GM18867 (cell line): ENCODE measurements around the gene TOLLIP.
"Not testable (repeated sequence)": the region's sequence is repeated elsewhere in the genome, so short reads cannot be mapped to it uniquely, and the experiment has no call there.

Source experiments
- ATAC-seq: cut with Tn5 transposase; IDR thresholded peaks from one replicate; pipeline ENCODE4 v1.9.1; 2021; ENCODE audit warnings: mild to moderate bottlenecking, moderate library complexity; ENCODE audit not compliant: unreplicated experiment

Gene TOLLIP

GRCh38 chr11:1267441-1268100 is 41.9 kb downstream of the TOLLIP start:
- no peak for ATAC-seq

- ATAC-seq: not testable (repeated sequence)
These were observed 42.5 kb downstream of the TOLLIP start for GRCh38 chr11:1266976-1267375.

GRCh38 chr11:1265480-1265879 is 44.0 kb downstream of the TOLLIP start:
- ATAC-seq: not testable (repeated sequence)

- ATAC-seq: not testable (repeated sequence)
These were observed 45.0 kb downstream of the TOLLIP start for GRCh38 chr11:1264444-1264843.

- no peak for ATAC-seq
These were observed 46.4 kb downstream of the TOLLIP start for GRCh38 chr11:1263010-1263409.

- peak; percentile 89 for ATAC-seq
These were observed 47.0 kb downstream of the TOLLIP start for GRCh38 chr11:1262172-1263006.

- ATAC-seq: no peak
These were observed 48.0 kb downstream of the TOLLIP start for GRCh38 chr11:1261241-1262071.

- ATAC-seq: no peak
These were observed 48.8 kb downstream of the TOLLIP start for GRCh38 chr11:1260620-1261019.

- no peak for ATAC-seq
These were observed 49.4 kb downstream of the TOLLIP start for GRCh38 chr11:1260023-1260501.

- ATAC-seq: no peak
These were observed 49.9 kb downstream of the TOLLIP start for GRCh38 chr11:1259561-1259960.

- ATAC-seq: no peak
These were observed 50.4 kb downstream of the TOLLIP start for GRCh38 chr11:1259076-1259461.

GRCh38 chr11:1258401-1259075 is 50.9 kb downstream of the TOLLIP start:
- no peak for ATAC-seq

GRCh38 chr11:1257916-1258315 is 51.5 kb downstream of the TOLLIP start:
- no peak for ATAC-seq

GRCh38 chr11:1257366-1257765 is 52.1 kb downstream of the TOLLIP start:
- ATAC-seq: no peak

GRCh38 chr11:1256257-1257045 is 53.0 kb downstream of the TOLLIP start:
- no peak for ATAC-seq

- no peak for ATAC-seq
These were observed 54.3 kb downstream of the TOLLIP start for GRCh38 chr11:1255151-1255550.

- ATAC-seq: no peak
These were observed 54.7 kb downstream of the TOLLIP start for GRCh38 chr11:1254733-1255132.

- no peak for ATAC-seq
These were observed 55.3 kb downstream of the TOLLIP start for GRCh38 chr11:1254086-1254648.

GRCh38 chr11:1253103-1253485 is 56.3 kb downstream of the TOLLIP start:
- ATAC-seq: no peak
